ENCODE measurements around the gene FKBP4. TPM values are rescaled to one million over a fixed set of nuclear protein-coding genes. Genes with fewer than 3 reads are reported as not detected.

FKBP4 gene
- total and polyA plus RNA-seq, 2 of the 8 experiments (the other 6 are each of a cell fraction or from before 2014, with no cell fraction given) = 72.6 to 243 TPM

GRCh38 chr12:2772370-2772769 lies 22.4 kb upstream of the FKBP4 start:
- Histone ChIP-seq H3K18ac (ENCODE audit: extremely low read depth, low read length) (no peak overlapping the region), H2BK5ac (ENCODE audit: low read depth, low read length) (peak overlapping the region; percentile 39; the same call in 1 of the 2 replicates), H3K4ac (replicated peaks; ENCODE audit: insufficient read length, low read depth, low read length) (no peak overlapping the region), H3K23ac (ENCODE audit: insufficient read length) (no peak overlapping the region), H3K9ac (replicated peaks in 1 of 4; ENCODE audit: extremely low read depth in 1 of 4, low read depth in 3 of 4, low read length in 3 of 4) (no peak overlapping the region), H3K4me2 (ENCODE audit: insufficient read depth in 1 of 2, low read depth in 2 of 2, low read length in 2 of 2) (no peak overlapping the region), H3K27ac (ENCODE audit: low read depth, low read length) (no peak overlapping the region), H2AFZ (ENCODE audit: low read length) (no peak overlapping the region), H4K5ac (ENCODE audit: insufficient read length, low read depth, low read length) (no peak overlapping the region), H3K14ac (ENCODE audit: insufficient read length) (no peak overlapping the region), H3K79me2 (ENCODE audit: control insufficient read depth in 1 of 2, insufficient read depth in 2 of 2, low read length in 2 of 2) (no peaks in the 10 kb centered on the region), H2AK5ac (ENCODE audit: low read depth, low read length) (no peak overlapping the region), H2BK12ac (ENCODE audit: low read depth, low read length) (no peak overlapping the region), H2BK20ac (ENCODE audit: low read length) (no peak overlapping the region), H4K8ac (ENCODE audit: extremely low read depth, insufficient read depth, low read length) (no peak overlapping the region), H3K27me3 (replicated peaks in 1 of 4; ENCODE audit: control insufficient read depth in 3 of 4, extremely low read depth in 1 of 4, insufficient read depth in 3 of 4, low read length in 3 of 4) (no peaks in the 10 kb centered on the region), H3K9me3 (ENCODE audit: insufficient read depth in 2 of 2, low read depth in 1 of 2, low read length in 1 of 2) (no peaks in the 10 kb centered on the region), H3K56ac (replicated peaks; ENCODE audit: insufficient read length, low read depth, low read length) (no peak overlapping the region), H3K79me1 (ENCODE audit: low read depth, low read length) (no peaks in the 10 kb centered on the region), H4K20me1 (replicated peaks in 1 of 2; ENCODE audit: control insufficient read depth in 1 of 2, insufficient read depth in 2 of 2, low read length in 2 of 2) (no peaks in the 10 kb centered on the region), H3K4me3 (ENCODE audit: extremely low read depth in 1 of 4, insufficient read depth in 2 of 4, low read depth in 3 of 4, low read length in 4 of 4) (no peak overlapping the region), H3K4me1 (replicated peaks in 1 of 4; ENCODE audit: control insufficient read depth in 3 of 4, insufficient read depth in 4 of 4, low read length in 3 of 4) (peaks cover 0 to 2% (median 0%) of the 10 kb centered on the region in 4 experiments; a peak in 1 of 7 replicates), H2BK120ac (replicated peaks; ENCODE audit: low read depth, low read length) (no peak overlapping the region), H3K23me2 (ENCODE audit: low read depth, low read length) (no peaks in the 10 kb centered on the region; the same call in 1 of the 2 replicates), H4K91ac (replicated peaks; ENCODE audit: insufficient read length, low read length) (no peak overlapping the region), H3K36me3 (ENCODE audit: control insufficient read depth in 2 of 4, insufficient read depth in 4 of 4, low read length in 3 of 4) (no peaks in the 10 kb centered on the region), H2BK15ac (ENCODE audit: low read length) (peak overlapping the region; percentile 29; the same call in 1 of the 2 replicates)
- no peak for FAIRE-seq
- DNase-seq (ENCODE audit: low read depth in 1 of 2, low spot score in 2 of 2) = no peak
- CTCF ChIA-PET (ENCODE audit: partially characterized antibody) = interaction anchor here (1.6 to 3.0 kb wide), 3 partner anchors 12 to 23 kb away, joined by 5 to 19 read pairs (median 8); no protein-coding TSS in a partner anchor
- TF ChIP-seq EP300 (IDR thresholded peaks at IDR 0.05; ENCODE audit: borderline replicate concordance in 1 of 2, low read depth in 2 of 2, low read length in 2 of 2) (no peak), KDM4A (IDR thresholded peaks at IDR 0.05; ENCODE audit: low read depth, low read length, severe bottlenecking) (no peak), BACH1 (IDR thresholded peaks at IDR 0.05; ENCODE audit: low read length) (no peak), EGR1 (IDR thresholded peaks at IDR 0.05; ENCODE audit: borderline replicate concordance, low read depth, low read length) (no peak), EZH2 (IDR thresholded peaks at IDR 0.05; ENCODE audit: low read depth, low read length, severe bottlenecking) (no peak), NANOG (IDR thresholded peaks at IDR 0.05; ENCODE audit: insufficient read depth, low read depth, low read length, poor library complexity, severe bottlenecking) (no peak), CBX5 (IDR thresholded peaks at IDR 0.05; ENCODE audit: low read depth, low read length) (no peak), SIX5 (IDR thresholded peaks at IDR 0.05; ENCODE audit: low read depth, low read length) (no peak)
- TF ChIP-seq, protein P1, sequence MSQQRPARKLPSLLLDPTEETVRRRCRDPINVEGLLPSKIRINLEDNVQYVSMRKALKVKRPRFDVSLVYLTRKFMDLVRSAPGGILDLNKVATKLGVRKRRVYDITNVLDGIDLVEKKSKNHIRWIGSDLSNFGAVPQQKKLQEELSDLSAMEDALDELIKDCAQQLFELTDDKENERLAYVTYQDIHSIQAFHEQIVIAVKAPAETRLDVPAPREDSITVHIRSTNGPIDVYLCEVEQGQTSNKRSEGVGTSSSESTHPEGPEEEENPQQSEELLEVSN (IDR thresholded peaks at IDR 0.05) = no peak
- whole genome bisulfite sequencing, 2 experiments (ENCODE audit: extremely low coverage in 1 of 2, insufficient coverage in 1 of 2, insufficient read length in 1 of 2, insufficient replicate concordance in 2 of 2, low coverage in 1 of 2, low lambda C conversion rate in 2 of 2, missing lambda C conversion rate in 1 of 2) = 84% methylated on average over 4 of the region's 4 CpGs; no CpG with 5 or more reads in 1 of the 2 experiments
- POLR2A ChIA-PET (ENCODE audit: partially characterized antibody) = interaction anchor here (1.0 to 1.2 kb wide), 2 partner anchors 11 to 34 kb away, joined by 3 to 4 read pairs; no protein-coding TSS in a partner anchor
